Measurements from ENCODE around the gene EBF4.
"Not testable (repeated sequence)": the region's sequence is repeated elsewhere in the genome, so short reads cannot be mapped to it uniquely, and the experiment has no call there.

Gene EBF4

DNA sequence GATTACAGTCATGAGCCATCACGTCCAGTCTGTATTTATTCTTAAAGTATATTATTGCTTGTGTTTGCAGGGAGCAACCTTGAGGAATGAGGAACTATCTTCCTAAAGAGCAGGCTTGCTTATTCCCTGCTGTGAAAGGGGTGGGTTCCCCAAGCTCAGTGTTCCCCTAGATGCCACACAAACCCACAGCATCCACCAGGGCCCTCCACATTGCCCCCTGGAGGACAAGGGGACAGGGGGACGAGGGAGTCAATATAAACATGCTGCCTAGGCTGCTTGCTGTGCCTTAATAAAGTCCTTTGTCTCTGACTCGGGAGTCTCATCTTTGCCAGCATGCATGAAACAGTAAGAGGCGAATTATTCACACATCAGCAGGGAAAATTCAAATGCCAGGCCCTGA is 20.6 kb upstream of the EBF4 start:
- no peak overlapping the region for H3K4me3 ChIP-seq
- no peak for TF ChIP-seq Cebpa-rat (IDR thresholded peaks at IDR 0.05)

DNA sequence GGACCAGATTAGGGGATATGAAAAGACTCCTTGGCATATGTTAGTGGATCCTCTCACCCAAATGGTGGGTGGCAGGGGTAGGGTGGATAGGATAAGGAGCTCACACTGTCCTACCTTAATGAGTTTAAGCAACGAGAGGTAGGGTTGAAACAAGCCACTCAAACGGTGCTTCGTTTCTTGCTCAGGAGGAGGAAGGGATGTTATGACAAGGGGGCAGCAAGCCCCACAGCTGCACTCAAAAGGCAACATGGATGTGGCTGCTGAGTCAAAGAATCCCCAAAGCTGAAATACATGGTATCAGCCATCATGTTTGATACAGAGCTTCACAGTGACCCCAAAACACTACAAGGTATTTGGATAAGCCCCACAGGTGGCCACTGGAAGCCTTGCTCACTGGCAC is 20.1 kb upstream of the EBF4 start:
- Histone ChIP-seq H3K4me2 (no peak overlapping the region), H3K9me3 (no peaks in the 10 kb centered on the region), H3K9ac (no peak overlapping the region), H3K4me3 (no peak overlapping the region), H4K20me1 (no peaks in the 10 kb centered on the region), H3K27me3 (no peaks in the 10 kb centered on the region), H3K36me3 (no peaks in the 10 kb centered on the region), H3K4me1 (no peaks in the 10 kb centered on the region), H3K27ac (no peak overlapping the region)
- no peak for TF ChIP-seq Cebpa-rat (IDR thresholded peaks at IDR 0.05)

More for the DNA sequence above, 20.6 kb upstream of the EBF4 start:
- Histone ChIP-seq H3K4me1 (no peaks in the 10 kb centered on the region), H3K9me3 (no peaks in the 10 kb centered on the region), H3K4me2 (no peak overlapping the region), H3K9ac (no peak overlapping the region), H3K27ac (no peak overlapping the region), H3K36me3 (no peaks in the 10 kb centered on the region), H4K20me1 (no peaks in the 10 kb centered on the region), H3K27me3 (no peaks in the 10 kb centered on the region)

DNA sequence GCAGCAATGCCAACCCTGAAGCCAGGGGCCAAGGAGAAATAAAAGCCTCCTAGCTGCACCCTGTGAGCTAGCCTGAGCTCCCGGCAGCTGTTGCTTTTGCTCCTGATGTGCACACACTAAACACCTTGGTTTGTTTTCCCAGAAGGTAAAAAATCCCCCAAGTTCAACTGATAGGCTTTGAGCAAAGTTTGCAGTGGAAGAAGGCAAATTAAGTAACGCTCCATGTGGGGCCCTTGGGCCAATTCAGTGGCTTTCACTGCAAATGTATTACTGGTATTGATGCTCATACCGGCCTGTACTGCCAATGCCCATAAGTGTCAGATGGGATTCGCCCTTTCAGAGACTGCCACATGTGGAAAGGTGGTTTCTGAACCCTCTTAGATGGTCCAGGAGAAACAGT is 19.1 kb upstream of the EBF4 start:
- Histone ChIP-seq H3K4me2 (no peak overlapping the region), H3K27ac (no peak overlapping the region), H3K9ac (no peak overlapping the region), H3K4me1 (no peaks in the 10 kb centered on the region), H3K4me3 (no peak overlapping the region), H3K36me3 (no peaks in the 10 kb centered on the region), H4K20me1 (no peaks in the 10 kb centered on the region), H3K27me3 (no peaks in the 10 kb centered on the region), H3K9me3 (no peaks in the 10 kb centered on the region)
- no peak for TF ChIP-seq Cebpa-rat (IDR thresholded peaks at IDR 0.05)

DNA sequence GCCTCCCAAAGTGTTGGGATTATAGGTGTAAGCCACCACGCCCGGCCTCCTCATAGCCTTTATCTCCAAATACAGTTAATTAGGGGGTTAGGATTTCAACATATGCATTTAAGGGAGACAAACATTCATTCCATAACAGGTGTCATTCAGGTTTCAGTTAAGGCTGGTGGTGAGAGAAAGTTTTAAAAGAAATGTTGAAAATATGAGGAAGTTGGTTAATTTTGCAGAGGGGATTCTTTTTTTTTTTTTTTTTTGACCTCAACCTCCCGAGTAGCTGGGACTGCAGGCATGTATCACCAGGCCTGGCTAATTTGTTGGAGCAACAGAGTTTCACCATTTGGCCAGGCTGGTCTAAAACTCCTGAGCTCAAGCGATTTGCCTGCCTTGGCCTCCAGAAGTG is 12.5 kb upstream of the EBF4 start:
- H3K9me3 ChIP-seq = no peaks in the 10 kb centered on the region
- H3K36me3 ChIP-seq = no peaks in the 10 kb centered on the region
- no peak overlapping the region for H3K9ac ChIP-seq
- H4K20me1 ChIP-seq = no peaks in the 10 kb centered on the region
- no peak overlapping the region for H3K4me2 ChIP-seq
- no peak overlapping the region for H3K4me3 ChIP-seq
- H3K27ac ChIP-seq = no peak overlapping the region
- TF ChIP-seq Cebpa-rat (IDR thresholded peaks at IDR 0.05) = no peak
- no peaks in the 10 kb centered on the region for H3K27me3 ChIP-seq
- H3K4me1 ChIP-seq = peaks cover 3% of the 10 kb centered on the region; the same call in 1 of the 2 replicates

DNA sequence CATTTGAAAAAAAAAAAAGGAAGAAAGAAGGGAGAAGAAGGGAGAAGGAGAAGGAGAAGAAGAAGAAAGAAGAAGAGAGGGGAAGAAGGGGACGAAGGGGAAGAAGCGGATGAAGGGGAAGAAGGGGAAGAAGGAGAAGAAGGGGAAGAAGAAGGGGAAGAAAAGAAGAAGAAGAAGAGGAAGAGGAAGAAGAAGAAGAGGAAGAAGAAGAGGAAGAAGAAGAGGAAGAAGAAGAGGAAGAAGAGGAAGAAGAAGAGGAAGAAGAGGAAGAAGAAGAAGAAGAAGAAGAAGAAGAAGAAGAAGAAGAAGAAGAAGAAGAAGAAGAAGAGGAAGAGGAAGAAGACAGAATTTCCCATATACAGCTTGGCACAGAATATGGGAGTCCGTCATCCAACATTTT is 10.5 kb upstream of the EBF4 start:
- not testable (repeated sequence) for H3K4me3 ChIP-seq, H3K4me1 ChIP-seq, H3K9ac ChIP-seq

DNA sequence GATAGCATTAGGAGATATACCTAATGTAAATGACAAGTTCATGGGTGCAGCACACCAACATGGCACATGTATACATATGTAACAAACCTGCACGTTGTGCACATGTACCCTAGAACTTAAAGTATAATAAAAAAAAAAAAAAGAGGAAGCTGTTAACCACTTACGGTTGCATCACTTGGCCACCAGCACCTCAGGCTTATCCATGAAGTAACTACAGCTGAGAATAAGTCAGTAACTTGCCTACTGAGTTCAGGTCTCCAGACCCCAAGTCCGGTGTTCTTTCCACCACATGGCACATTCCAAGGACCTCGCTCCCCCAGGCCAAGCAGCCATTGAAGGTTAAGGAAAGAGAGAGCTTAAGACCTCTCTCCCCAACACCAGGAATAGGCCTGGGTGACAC is 7.8 kb upstream of the EBF4 start:
- H3K4me3 ChIP-seq, H3K4me2 ChIP-seq, H4K20me1 ChIP-seq, H3K27ac ChIP-seq, H3K36me3 ChIP-seq, H3K9ac ChIP-seq, H3K27me3 ChIP-seq, H3K9me3 ChIP-seq: not testable (repeated sequence)
- H3K4me1 ChIP-seq = peaks cover 21% of the 10 kb centered on the region

More for the DNA sequence above, 10.5 kb upstream of the EBF4 start:
- H4K20me1 ChIP-seq, H3K36me3 ChIP-seq, H3K4me2 ChIP-seq, H3K27ac ChIP-seq, H3K27me3 ChIP-seq, H3K9me3 ChIP-seq: not testable (repeated sequence)

DNA sequence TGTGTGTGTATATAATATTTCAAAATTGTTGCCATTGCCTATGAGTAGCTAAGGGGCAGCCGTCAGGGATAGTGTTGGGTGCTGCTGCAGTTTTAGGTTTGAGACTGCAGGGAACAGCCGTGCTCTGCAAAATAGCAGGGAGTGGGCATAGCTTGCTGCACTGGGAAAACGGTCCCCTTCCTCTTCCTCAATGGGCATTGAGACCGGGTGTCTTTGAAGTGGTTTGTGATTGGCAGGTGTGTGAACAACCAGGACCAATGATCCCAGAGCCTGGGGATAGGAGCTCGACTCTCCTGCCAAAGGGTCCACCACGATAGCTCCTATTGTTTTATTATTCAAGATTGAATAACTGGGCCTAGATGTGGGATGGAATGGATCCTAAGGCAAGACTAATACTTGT is 5.1 kb upstream of the EBF4 start:
- peak overlapping the region; percentile 59 for H3K4me2 ChIP-seq
- H3K27me3 ChIP-seq = peaks cover 13% of the 10 kb centered on the region; the same call in 1 of the 2 replicates

DNA sequence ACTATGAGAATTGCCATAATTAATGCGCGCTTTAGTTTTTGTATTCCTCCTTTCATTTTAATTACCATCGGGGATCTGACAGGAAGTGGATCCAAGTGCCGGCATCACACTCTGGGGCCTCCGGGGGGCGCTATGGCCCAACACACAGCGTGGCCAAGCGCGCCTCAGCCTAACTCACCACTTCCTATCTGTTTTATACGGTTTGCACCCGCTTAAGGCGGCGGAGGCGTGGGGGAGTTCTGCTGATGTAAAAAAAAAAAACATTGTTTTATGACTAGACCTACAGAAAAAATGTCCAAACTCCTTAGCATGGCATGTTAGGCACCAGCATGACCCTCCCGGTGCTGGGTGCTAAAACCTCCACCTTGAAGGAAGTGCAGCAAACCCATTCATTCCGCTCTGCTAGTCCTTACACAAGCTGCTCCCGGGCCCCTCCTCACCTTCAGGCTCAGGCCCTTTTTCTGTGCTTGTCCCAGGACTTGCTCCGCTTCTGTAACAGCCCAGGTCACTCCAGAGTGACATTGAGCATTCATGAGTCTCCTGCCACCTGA is 4.5 kb upstream of the EBF4 start:
- Histone ChIP-seq H3K27me3 (peaks cover 13% of the 10 kb centered on the region; the same call in 1 of the 2 replicates), H4K20me1 (no peaks in the 10 kb centered on the region), H3K4me2 (peak overlapping the region; percentile 59), H3K4me3 (no peak overlapping the region), H3K4me1 (peaks cover 45% of the 10 kb centered on the region), H3K9ac (no peak overlapping the region), H3K36me3 (no peaks in the 10 kb centered on the region), H3K27ac (no peak overlapping the region), H3K9me3 (no peaks in the 10 kb centered on the region)
- TF ChIP-seq Cebpa-rat (IDR thresholded peaks at IDR 0.05) = no peak

More for the DNA sequence above, 5.1 kb upstream of the EBF4 start:
- Histone ChIP-seq H3K4me1 (peaks cover 45% of the 10 kb centered on the region), H3K27ac (no peak overlapping the region), H3K9ac (no peak overlapping the region), H4K20me1 (no peaks in the 10 kb centered on the region), H3K4me3 (no peak overlapping the region), H3K36me3 (no peaks in the 10 kb centered on the region), H3K9me3 (no peaks in the 10 kb centered on the region)
- TF ChIP-seq Cebpa-rat (IDR thresholded peaks at IDR 0.05) = no peak

DNA sequence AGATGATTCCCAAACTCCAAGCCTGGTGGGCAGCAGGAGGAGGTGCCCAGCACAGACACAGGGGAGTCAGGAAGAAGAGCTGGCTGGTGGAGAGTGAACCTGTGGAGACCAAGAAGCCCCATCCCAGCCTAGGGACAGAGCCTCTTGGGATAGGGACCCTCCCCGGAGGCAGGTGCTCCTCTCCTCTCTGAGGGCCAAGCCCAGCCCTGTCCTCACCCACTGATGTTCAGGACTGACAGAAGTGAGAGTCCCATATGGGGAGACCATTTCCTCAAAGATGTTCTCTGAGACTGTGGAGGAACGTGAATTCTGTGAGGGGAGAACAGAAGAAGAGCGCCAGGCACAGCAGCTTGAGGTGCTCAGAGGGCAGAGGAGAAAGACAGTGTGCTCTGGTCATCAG is 2.4 kb upstream of the EBF4 start:
- no peak overlapping the region for H3K4me3 ChIP-seq
- TF ChIP-seq Cebpa-rat (IDR thresholded peaks at IDR 0.05) = no peak
- H3K27ac ChIP-seq = no peak overlapping the region
- H4K20me1 ChIP-seq = peaks cover 15% of the 10 kb centered on the region
- H3K27me3 ChIP-seq = peaks cover 28% of the 10 kb centered on the region; the same call in 1 of the 2 replicates
- peak overlapping the region; percentile 93 for H3K4me2 ChIP-seq
- H3K9ac ChIP-seq = no peak overlapping the region
- H3K9me3 ChIP-seq = no peaks in the 10 kb centered on the region
- H3K36me3 ChIP-seq = no peaks in the 10 kb centered on the region
- peaks cover 60% of the 10 kb centered on the region for H3K4me1 ChIP-seq

DNA sequence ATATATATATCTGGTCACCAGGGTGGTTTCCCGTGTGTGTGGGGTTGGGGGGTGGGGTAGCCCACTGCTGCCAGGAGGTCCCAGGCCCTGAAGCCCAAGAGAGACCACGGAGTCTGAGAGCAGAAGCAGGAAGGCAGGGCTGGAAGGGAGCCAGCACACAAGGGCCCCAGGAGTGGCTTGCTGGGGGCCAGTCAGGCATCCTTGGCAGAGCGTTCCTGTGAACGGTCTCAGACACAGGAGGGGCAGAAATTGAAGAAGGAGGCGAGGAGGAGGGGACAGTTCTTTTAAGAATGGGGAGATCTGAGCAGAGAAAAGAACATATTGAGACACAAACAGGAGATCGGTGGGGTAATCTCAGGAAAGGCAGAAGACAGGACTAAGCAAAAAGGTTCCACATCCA is 1.9 kb upstream of the EBF4 start:
- Histone ChIP-seq H3K27ac (no peak overlapping the region), H3K4me3 (no peak overlapping the region), H3K9ac (no peak overlapping the region), H3K9me3 (no peaks in the 10 kb centered on the region), H4K20me1 (peaks cover 15% of the 10 kb centered on the region), H3K4me1 (peaks cover 65% of the 10 kb centered on the region), H3K27me3 (peaks cover 28% of the 10 kb centered on the region; the same call in 1 of the 2 replicates), H3K36me3 (no peaks in the 10 kb centered on the region), H3K4me2 (peak overlapping the region; percentile 93)
- TF ChIP-seq Cebpa-rat (IDR thresholded peaks at IDR 0.05) = no peak

DNA sequence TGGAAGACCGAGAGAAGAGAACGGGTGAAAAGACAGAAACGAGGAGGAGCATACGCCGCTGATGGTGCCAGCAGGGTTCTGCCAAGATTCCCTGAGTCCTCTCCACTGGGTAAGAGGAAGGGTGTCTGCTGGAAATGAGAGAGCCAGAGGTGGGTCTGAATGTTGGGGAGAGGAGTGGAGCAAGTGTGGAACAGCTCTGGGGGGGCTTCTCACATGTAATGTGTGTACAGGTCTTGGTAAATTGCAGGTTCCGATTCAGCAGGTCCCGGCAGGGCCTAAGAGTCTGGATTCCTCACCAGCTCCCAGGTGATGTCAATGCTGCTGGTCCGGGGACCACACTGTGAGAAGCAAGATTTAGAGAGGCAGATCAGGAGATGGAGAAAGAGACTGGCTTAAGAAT is 1.5 kb upstream of the EBF4 start:
- Histone ChIP-seq H3K9me3 (no peaks in the 10 kb centered on the region), H4K20me1 (peaks cover 15% of the 10 kb centered on the region), H3K4me3 (no peak overlapping the region), H3K4me1 (peaks cover 69% of the 10 kb centered on the region), H3K9ac (no peak overlapping the region), H3K27me3 (peaks cover 28% of the 10 kb centered on the region; the same call in 1 of the 2 replicates), H3K36me3 (no peaks in the 10 kb centered on the region), H3K4me2 (peak overlapping the region; percentile 93), H3K27ac (no peak overlapping the region)
- TF ChIP-seq Cebpa-rat (IDR thresholded peaks at IDR 0.05) = no peak
